Sigmoid colon (tissue), 4 donors: ENCODE measurements around the gene JAKMIP1.

ENCODE experiments used
- CTCF ChIP-seq, 4 experiments: fragments of 450-650 bp in 3 of 4; fragments of 200-600 bp in 1 of 4; IDR thresholded peaks; one replicate each; pipeline ENCODE4 v1.5.1; 2016 to 2019; ENCODE audit warnings: antibody characterized with exemption in 4 of 4, mild to moderate bottlenecking in 3 of 4, moderate library complexity in 2 of 4
- POLR2A ChIP-seq, 2 donors: fragments of 450-650 bp; IDR thresholded peaks; one replicate each; pipeline ENCODE4 v1.6.1; 2016; ENCODE audit warnings: antibody characterized with exemption in 2 of 2, mild to moderate bottlenecking in 2 of 2, moderate library complexity in 2 of 2
- POLR2AphosphoS5 ChIP-seq, 4 donors: sonication (generic); formaldehyde crosslinking; IDR thresholded peaks; one replicate each; pipeline ENCODE4 v1.6.1; 2017; ENCODE audit warnings: antibody characterized with exemption in 4 of 4

DNA sequence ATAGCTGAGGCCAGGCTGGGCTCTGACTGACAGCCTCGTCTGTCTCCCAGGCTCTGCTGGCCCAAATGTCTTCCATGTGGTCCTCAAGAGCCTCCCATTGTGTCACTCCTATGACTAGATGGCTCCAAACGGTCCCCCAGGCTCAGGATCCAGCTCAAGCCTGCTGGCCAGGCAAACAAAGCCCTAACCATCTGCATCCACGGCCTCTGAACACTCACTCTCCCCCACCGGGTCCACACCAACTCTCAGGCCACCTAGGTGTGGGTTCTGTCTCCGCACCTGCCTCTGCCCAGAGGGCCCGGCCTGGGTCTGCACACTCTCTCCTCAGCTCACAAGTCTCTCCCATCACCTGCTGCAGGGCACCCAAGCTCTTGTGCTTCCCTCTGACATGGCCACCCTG lies 52.9 kb downstream of the JAKMIP1 start:
- TF ChIP-seq POLR2A (IDR thresholded peaks at IDR 0.05) (no peak), POLR2AphosphoS5 (IDR thresholded peaks at IDR 0.05) (no peak), CTCF (IDR thresholded peaks at IDR 0.05) (no peak)
